HG03442 (cell line): ENCODE measurements around the gene GCSAM.
"Not testable (repeated sequence)": the region's sequence is repeated elsewhere in the genome, so short reads cannot be mapped to it uniquely, and the experiment has no call there.

Experiments
- ATAC-seq: cut with Tn5 transposase; IDR thresholded peaks from one replicate; pipeline ENCODE4 v1.9.1; 2021; ENCODE audit warnings: mild to moderate bottlenecking, moderate library complexity; ENCODE audit not compliant: unreplicated experiment

Gene GCSAM

GRCh38 chr3:112074616-112075497 is 58.2 kb downstream of the GCSAM start:
- ATAC-seq, result peak; percentile 98

DNA sequence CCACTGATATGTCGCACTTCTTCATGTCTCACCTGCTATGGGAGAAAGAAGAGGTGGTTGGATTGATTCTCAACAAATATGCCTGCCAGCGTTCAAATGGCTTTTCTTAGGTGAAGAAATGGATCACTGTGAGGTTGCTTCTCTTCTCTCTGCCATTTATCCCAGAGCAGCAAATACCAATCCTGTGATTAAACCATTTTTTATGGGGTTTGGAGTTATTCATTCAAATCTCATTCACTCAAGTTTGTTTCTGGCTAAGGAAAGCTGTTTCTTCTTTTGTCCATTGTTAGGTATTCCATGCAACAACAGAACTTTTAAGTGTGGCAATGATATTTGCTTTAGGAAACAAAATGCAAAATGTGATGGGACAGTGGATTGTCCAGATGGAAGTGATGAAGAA is 59.0 kb downstream of the GCSAM start:
- ATAC-seq, result no peak

GRCh38 chr3:112072387-112073060 is 60.5 kb downstream of the GCSAM start:
- not testable (repeated sequence) for ATAC-seq
